KMS-11 (cell line): ENCODE results near the gene RING1.
A peak's percentile ranks its signal among the peaks of the same experiment; 100 is the strongest.

ENCODE experiments used
- H2AFZ ChIP-seq: fragments of 200-600 bp; sonication (generic); 2 replicates; pipeline ENCODE4 v1.6.1; 2016; ENCODE audit warnings: antibody characterized with exemption, mixed run types, low read depth
- H3K27ac ChIP-seq: fragments of 200-600 bp; sonication (generic); 2 replicates; pipeline ENCODE4 v1.6.1; 2016; ENCODE audit warnings: mild to moderate bottlenecking, mixed run types
- H3K27me3 ChIP-seq: fragments of 200-600 bp; sonication (generic); 2 replicates; pipeline ENCODE4 v1.6.1; 2017; ENCODE audit warnings: mild to moderate bottlenecking, low read depth, mixed run types, moderate library complexity; ENCODE audit not compliant: insufficient read depth
- H3K36me3 ChIP-seq: fragments of 200-600 bp; sonication (generic); 2 replicates; pipeline ENCODE4 v1.6.1; 2017; ENCODE audit warnings: mild to moderate bottlenecking, mixed run types; ENCODE audit not compliant: insufficient read depth
- H3K4me1 ChIP-seq: fragments of 200-600 bp; sonication (generic); 2 replicates; pipeline ENCODE4 v1.6.1; 2016; ENCODE audit warnings: mild to moderate bottlenecking, low read depth, mixed run types; ENCODE audit not compliant: poor library complexity, severe bottlenecking
- H3K4me2 ChIP-seq: fragments of 200-600 bp; sonication (generic); 2 replicates; pipeline ENCODE4 v1.7.0; 2016; ENCODE audit warnings: mild to moderate bottlenecking, mixed run types
- H3K4me3 ChIP-seq: fragments of 200-600 bp; sonication (generic); IDR thresholded peaks from 2 replicates; pipeline ENCODE4 v1.6.1; 2017; ENCODE audit warnings: low read depth, low read length, mixed read lengths; ENCODE audit not compliant: insufficient read depth
- H3K79me2 ChIP-seq: fragments of 200-600 bp; sonication (generic); 2 replicates; pipeline ENCODE4 v1.6.1; 2016; ENCODE audit warnings: low read depth, mixed run types; ENCODE audit not compliant: insufficient read depth
- H3K9ac ChIP-seq: fragments of 200-600 bp; sonication (generic); 2 replicates; pipeline ENCODE4 v1.6.1; 2016; ENCODE audit warnings: mild to moderate bottlenecking, mixed run types
- H4K20me1 ChIP-seq: fragments of 200-600 bp; sonication (generic); 2 replicates; pipeline ENCODE4 v1.6.1; 2016; ENCODE audit warnings: mild to moderate bottlenecking, mixed run types; ENCODE audit not compliant: insufficient read depth
- TF ChIP-seq, protein P1 (sequence below): fragments of 200-600 bp; sonication (generic); conservative IDR thresholded peaks from 2 replicates; pipeline ENCODE4 v1.6.1; 2017; ENCODE audit warnings: low read depth, mild to moderate bottlenecking, antibody characterized with exemption, low read length, moderate library complexity, mixed read lengths

Gene RING1

DNA sequence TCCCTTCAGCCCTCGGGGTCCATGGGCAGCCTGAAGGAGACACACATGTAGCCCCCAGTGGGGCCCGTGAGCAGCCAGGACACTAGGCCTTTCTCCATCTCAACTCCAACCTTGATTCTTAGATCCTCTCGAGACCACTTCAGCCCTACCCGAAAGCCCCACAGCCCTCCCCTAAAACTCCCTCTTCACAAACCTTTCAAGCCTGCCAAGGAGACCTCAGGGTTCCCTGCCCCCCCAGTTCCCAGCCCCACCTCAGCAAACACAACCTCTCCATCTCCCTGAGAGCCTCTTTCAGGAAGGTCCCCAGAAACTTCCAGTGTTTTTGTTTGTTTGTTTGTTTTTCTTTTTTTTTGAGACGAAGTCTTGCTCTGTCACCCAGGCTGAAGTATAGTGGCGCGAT lies 27.2 kb upstream of the RING1 start:
- no peaks in the 10 kb centered on the region for H3K27me3 ChIP-seq
- H3K36me3 ChIP-seq = no peaks in the 10 kb centered on the region
- H3K27ac ChIP-seq = no peak overlapping the region
- H3K4me3 ChIP-seq = no peak overlapping the region
- H3K4me1 ChIP-seq = peaks cover 6% of the 10 kb centered on the region
- H4K20me1 ChIP-seq = no peaks in the 10 kb centered on the region
- no peak overlapping the region for H2AFZ ChIP-seq
- no peaks in the 10 kb centered on the region for H3K79me2 ChIP-seq
- H3K4me2 ChIP-seq = no peak overlapping the region
- no peak overlapping the region for H3K9ac ChIP-seq
- TF ChIP-seq, protein P1, sequence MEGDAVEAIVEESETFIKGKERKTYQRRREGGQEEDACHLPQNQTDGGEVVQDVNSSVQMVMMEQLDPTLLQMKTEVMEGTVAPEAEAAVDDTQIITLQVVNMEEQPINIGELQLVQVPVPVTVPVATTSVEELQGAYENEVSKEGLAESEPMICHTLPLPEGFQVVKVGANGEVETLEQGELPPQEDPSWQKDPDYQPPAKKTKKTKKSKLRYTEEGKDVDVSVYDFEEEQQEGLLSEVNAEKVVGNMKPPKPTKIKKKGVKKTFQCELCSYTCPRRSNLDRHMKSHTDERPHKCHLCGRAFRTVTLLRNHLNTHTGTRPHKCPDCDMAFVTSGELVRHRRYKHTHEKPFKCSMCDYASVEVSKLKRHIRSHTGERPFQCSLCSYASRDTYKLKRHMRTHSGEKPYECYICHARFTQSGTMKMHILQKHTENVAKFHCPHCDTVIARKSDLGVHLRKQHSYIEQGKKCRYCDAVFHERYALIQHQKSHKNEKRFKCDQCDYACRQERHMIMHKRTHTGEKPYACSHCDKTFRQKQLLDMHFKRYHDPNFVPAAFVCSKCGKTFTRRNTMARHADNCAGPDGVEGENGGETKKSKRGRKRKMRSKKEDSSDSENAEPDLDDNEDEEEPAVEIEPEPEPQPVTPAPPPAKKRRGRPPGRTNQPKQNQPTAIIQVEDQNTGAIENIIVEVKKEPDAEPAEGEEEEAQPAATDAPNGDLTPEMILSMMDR = no peak

DNA sequence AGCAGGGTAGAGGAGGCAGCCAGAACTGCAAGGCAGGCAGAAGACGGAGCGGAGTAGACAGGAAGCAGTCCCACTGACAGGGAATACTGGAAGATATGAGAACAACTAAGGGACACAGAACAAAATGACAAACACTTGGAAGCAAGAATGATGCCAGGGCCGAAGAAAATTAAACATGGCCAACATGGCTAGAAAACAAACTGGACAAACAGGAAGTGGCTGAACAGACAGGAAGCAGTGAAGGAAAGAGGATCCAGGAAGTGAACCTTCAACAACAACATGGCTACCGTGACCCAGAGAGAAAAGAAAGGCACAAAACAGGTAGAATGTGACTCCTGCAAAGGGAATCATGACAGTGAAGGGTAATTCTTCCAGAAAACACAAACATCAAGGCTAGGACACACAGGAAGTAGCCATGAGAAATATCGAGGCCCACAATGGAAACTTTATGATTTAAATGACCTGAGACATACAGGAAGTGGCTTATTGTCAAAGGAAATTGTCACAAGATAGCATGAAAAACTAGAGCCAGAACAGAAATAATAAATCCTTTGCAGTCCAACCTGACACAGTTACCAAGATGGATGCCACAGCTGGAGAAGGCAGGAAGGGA lies 25.1 kb upstream of the RING1 start:
- no peaks in the 10 kb centered on the region for H4K20me1 ChIP-seq
- H3K4me3 ChIP-seq = no peak overlapping the region
- peaks cover 6% of the 10 kb centered on the region for H3K4me1 ChIP-seq
- H3K27ac ChIP-seq = no peak overlapping the region
- H3K79me2 ChIP-seq = no peaks in the 10 kb centered on the region
- no peak overlapping the region for H3K9ac ChIP-seq
- no peak overlapping the region for H3K4me2 ChIP-seq
- H3K27me3 ChIP-seq = no peaks in the 10 kb centered on the region
- H2AFZ ChIP-seq = peak overlapping the region; percentile 64; the same call in 1 of the 2 replicates
- TF ChIP-seq, protein P1 = no peak
- H3K36me3 ChIP-seq = no peaks in the 10 kb centered on the region

DNA sequence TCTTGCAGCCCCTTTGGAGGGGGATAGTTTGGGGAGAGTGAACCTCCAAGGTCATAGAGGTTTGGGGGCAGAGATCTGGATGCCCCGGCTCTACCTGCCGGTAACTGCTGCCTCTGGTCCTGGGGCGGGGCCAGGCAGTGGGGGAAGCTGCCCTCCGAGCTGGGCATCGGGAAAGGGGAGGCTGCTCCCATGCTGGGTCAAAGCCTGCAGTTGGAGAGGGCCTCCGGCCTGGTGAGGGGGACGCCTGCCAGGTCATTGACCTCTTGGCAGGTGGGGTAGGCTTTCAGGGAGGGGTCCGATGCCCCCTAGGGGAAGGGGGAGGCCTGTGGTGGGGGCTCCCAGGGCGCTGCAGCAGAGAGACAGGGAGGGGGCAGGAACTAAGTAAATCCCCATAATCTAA lies 23.1 kb upstream of the RING1 start:
- TF ChIP-seq, protein P1 = no peak
- Histone ChIP-seq H4K20me1 (no peaks in the 10 kb centered on the region), H3K4me1 (peaks cover 6% of the 10 kb centered on the region), H2AFZ (no peak overlapping the region), H3K9ac (no peak overlapping the region), H3K27me3 (no peaks in the 10 kb centered on the region), H3K79me2 (no peaks in the 10 kb centered on the region), H3K36me3 (no peaks in the 10 kb centered on the region), H3K4me2 (no peak overlapping the region), H3K27ac (no peak overlapping the region), H3K4me3 (no peak overlapping the region)

DNA sequence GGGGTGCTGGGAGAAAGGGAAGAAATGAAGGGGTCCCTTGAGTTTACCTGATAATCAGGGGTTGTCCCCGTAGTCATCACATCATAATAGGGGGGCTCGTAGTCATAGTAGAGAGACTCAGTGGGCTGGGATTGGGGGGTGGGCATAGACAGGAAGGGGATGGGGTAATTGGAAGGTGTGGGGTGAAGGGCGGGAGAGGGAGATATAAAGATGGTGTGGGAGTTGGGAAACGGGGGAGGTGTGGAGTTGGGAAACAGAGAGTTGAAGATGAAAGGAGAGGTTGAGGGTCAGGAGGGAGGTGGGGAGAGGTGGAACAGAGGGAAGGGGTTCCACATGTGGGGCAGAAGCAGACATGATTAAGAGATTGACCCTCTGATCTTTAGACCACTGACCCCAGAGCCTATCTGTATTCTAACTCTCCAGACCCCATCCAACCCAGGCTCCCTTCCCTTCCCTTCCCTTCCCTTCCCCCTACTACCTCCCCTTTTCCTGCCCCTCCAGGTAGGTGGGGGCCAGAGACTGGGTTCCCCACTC lies 22.6 kb upstream of the RING1 start:
- TF ChIP-seq, protein P1 = no peak
- H3K79me2 ChIP-seq = no peaks in the 10 kb centered on the region
- H4K20me1 ChIP-seq = no peaks in the 10 kb centered on the region
- H3K27ac ChIP-seq = no peak overlapping the region
- H3K9ac ChIP-seq = no peak overlapping the region
- no peaks in the 10 kb centered on the region for H3K27me3 ChIP-seq
- H3K36me3 ChIP-seq = no peaks in the 10 kb centered on the region
- H2AFZ ChIP-seq = no peak overlapping the region
- H3K4me3 ChIP-seq = no peak overlapping the region
- no peak overlapping the region for H3K4me2 ChIP-seq
- peaks cover 6% of the 10 kb centered on the region for H3K4me1 ChIP-seq
